GM19193 (cell line): ENCODE measurements around the gene UBE2J1.

Experiments
- POLR2A ChIP-seq: IDR thresholded peaks from 4 replicates; pipeline ENCODE4 v1.6.1; 2011; ENCODE audit not compliant: insufficient read depth, insufficient read length; ENCODE audit errors: extremely low read depth

UBE2J1 gene

GRCh38 chr6:89352278-89353117 is at the start of gene UBE2J1:
TSS of gene UBE2J1 (minus strand) at chr6:89352722. CDS start at chr6:89352569, 153 bp downstream.
- peak; percentile 91 for TF ChIP-seq POLR2A

- no peak for TF ChIP-seq POLR2A
These were observed 48.4 kb upstream of the UBE2J1 start for GRCh38 chr6:89400912-89401399.

GRCh38 chr6:89400050-89400449 is 47.5 kb upstream of the UBE2J1 start:
- no peak for TF ChIP-seq POLR2A

GRCh38 chr6:89398762-89399525 is 46.4 kb upstream of the UBE2J1 start:
- TF ChIP-seq POLR2A, result no peak

- TF ChIP-seq POLR2A, result no peak
These were observed 41.1 kb upstream of the UBE2J1 start for GRCh38 chr6:89393659-89394058.

GRCh38 chr6:89392823-89393222 is 40.3 kb upstream of the UBE2J1 start:
- TF ChIP-seq POLR2A, result no peak

GRCh38 chr6:89388846-89389245 is 36.3 kb upstream of the UBE2J1 start:
- TF ChIP-seq POLR2A, result no peak

- TF ChIP-seq POLR2A, result no peak
These were observed 35.1 kb upstream of the UBE2J1 start for GRCh38 chr6:89387516-89388201.

GRCh38 chr6:89386917-89387491 is 34.5 kb upstream of the UBE2J1 start:
- no peak for TF ChIP-seq POLR2A

- TF ChIP-seq POLR2A, result no peak
These were observed 33.3 kb upstream of the UBE2J1 start for GRCh38 chr6:89385846-89386245.

- no peak for TF ChIP-seq POLR2A
These were observed 32.7 kb upstream of the UBE2J1 start for GRCh38 chr6:89385156-89385667.

GRCh38 chr6:89381031-89381430 is 28.5 kb upstream of the UBE2J1 start:
- TF ChIP-seq POLR2A, result no peak

- no peak for TF ChIP-seq POLR2A
These were observed 26.8 kb upstream of the UBE2J1 start for GRCh38 chr6:89379281-89379680.

GRCh38 chr6:89378628-89379027 is 26.1 kb upstream of the UBE2J1 start:
- no peak for TF ChIP-seq POLR2A
